H7 (cell line): Measurements from ENCODE around the gene UBASH3A. TPM values are rescaled to one million over a fixed set of nuclear protein-coding genes. Genes with fewer than 3 reads are reported as not detected.
A peak's percentile ranks its signal among the peaks of the same experiment; 100 is the strongest.
"Not testable (repeated sequence)": the region's sequence is repeated elsewhere in the genome, so short reads cannot be mapped to it uniquely, and the experiment has no call there.

ENCODE experiments used
- DNase-seq: peaks from one replicate; pipeline ENCODE4 v3.0.0; 2012
- H3K27me3 ChIP-seq: 2 replicates; pipeline ENCODE4 v1.6.0; 2011; ENCODE audit warnings: mild to moderate bottlenecking, low read length; ENCODE audit not compliant: control insufficient read depth, insufficient read depth
- H3K36me3 ChIP-seq: replicated peaks from 2 replicates; pipeline ENCODE4 v1.5.1; 2011; ENCODE audit warnings: low read length; ENCODE audit not compliant: control insufficient read depth, insufficient read depth
- H3K4me3 ChIP-seq: 2 replicates; pipeline ENCODE4 v1.5.1; 2011; ENCODE audit warnings: low read depth, mild to moderate bottlenecking, control low read depth, low read length, moderate library complexity; ENCODE audit not compliant: insufficient read depth
- total RNA-seq: library from RNA; depleted of rRNA; stranded (reverse); fragments of >200 nt; shearing (Covaris generic); gene quantifications from 2 replicates; pipeline ENCODE4 v1.2.3, GENCODE V29; 2014

Gene UBASH3A
- total RNA-seq, 1 experiment from 2014 or later = not detected

- DNase-seq = no peak
- H3K4me3 ChIP-seq = no peak overlapping the region
- no peaks in the 10 kb centered on the region for H3K36me3 ChIP-seq
- H3K27me3 ChIP-seq = no peaks in the 10 kb centered on the region
Observed at GRCh38 chr21:42459082-42459460, 55.4 kb downstream of the UBASH3A start.

- Histone ChIP-seq H3K27me3 (no peaks in the 10 kb centered on the region), H3K4me3 (no peak overlapping the region), H3K36me3 (no peaks in the 10 kb centered on the region)
- DNase-seq = no peak
Observed at GRCh38 chr21:42459546-42460215, 56.0 kb downstream of the UBASH3A start.

- H3K36me3 ChIP-seq = no peaks in the 10 kb centered on the region
- DNase-seq = no peak
- no peaks in the 10 kb centered on the region for H3K27me3 ChIP-seq
- no peak overlapping the region for H3K4me3 ChIP-seq
Observed at GRCh38 chr21:42460391-42461184, 56.9 kb downstream of the UBASH3A start.

- H3K36me3 ChIP-seq = no peaks in the 10 kb centered on the region
- DNase-seq = no peak
- no peaks in the 10 kb centered on the region for H3K27me3 ChIP-seq
- no peak overlapping the region for H3K4me3 ChIP-seq
Observed at GRCh38 chr21:42461185-42461520, 57.5 kb downstream of the UBASH3A start.

- Histone ChIP-seq H3K4me3 (no peak overlapping the region), H3K27me3 (no peaks in the 10 kb centered on the region), H3K36me3 (no peaks in the 10 kb centered on the region)
- no peak for DNase-seq
Observed at GRCh38 chr21:42461881-42462877, 58.5 kb downstream of the UBASH3A start.

GRCh38 chr21:42463861-42464515, 60.3 kb downstream of the UBASH3A start:
- DNase-seq = peak; percentile 73
- no peaks in the 10 kb centered on the region for H3K27me3 ChIP-seq
- no peaks in the 10 kb centered on the region for H3K36me3 ChIP-seq
- H3K4me3 ChIP-seq = no peak overlapping the region

GRCh38 chr21:42465008-42465802, 61.5 kb downstream of the UBASH3A start:
- no peaks in the 10 kb centered on the region for H3K27me3 ChIP-seq
- no peaks in the 10 kb centered on the region for H3K36me3 ChIP-seq
- no peak for DNase-seq
- no peak overlapping the region for H3K4me3 ChIP-seq

- H3K27me3 ChIP-seq = no peaks in the 10 kb centered on the region
- DNase-seq = no peak
- no peak overlapping the region for H3K4me3 ChIP-seq
- no peaks in the 10 kb centered on the region for H3K36me3 ChIP-seq
Observed at GRCh38 chr21:42465803-42466127, 62.1 kb downstream of the UBASH3A start.

GRCh38 chr21:42466700-42467099, 63.0 kb downstream of the UBASH3A start:
- DNase-seq = no peak

GRCh38 chr21:42467140-42467983, 63.7 kb downstream of the UBASH3A start:
- Histone ChIP-seq H3K36me3 (no peaks in the 10 kb centered on the region), H3K4me3 (no peak overlapping the region), H3K27me3 (no peaks in the 10 kb centered on the region)
- DNase-seq = peak; percentile 68

More at GRCh38 chr21:42466700-42467099, 63.0 kb downstream of the UBASH3A start:
- no peak overlapping the region for H3K4me3 ChIP-seq
- no peaks in the 10 kb centered on the region for H3K27me3 ChIP-seq
- H3K36me3 ChIP-seq = no peaks in the 10 kb centered on the region

- Histone ChIP-seq H3K27me3 (no peaks in the 10 kb centered on the region), H3K36me3 (no peaks in the 10 kb centered on the region), H3K4me3 (no peak overlapping the region)
- no peak for DNase-seq
Observed at GRCh38 chr21:42468491-42469131, 64.9 kb downstream of the UBASH3A start.

- Histone ChIP-seq H3K27me3 (no peaks in the 10 kb centered on the region), H3K36me3 (no peaks in the 10 kb centered on the region), H3K4me3 (no peak overlapping the region)
- no peak for DNase-seq
Observed at GRCh38 chr21:42469272-42469671, 65.6 kb downstream of the UBASH3A start.

GRCh38 chr21:42469726-42470125, 66.0 kb downstream of the UBASH3A start:
- DNase-seq, H3K4me3 ChIP-seq, H3K36me3 ChIP-seq, H3K27me3 ChIP-seq: not testable (repeated sequence)
